NT2/D1 (cell line): ENCODE measurements around the gene ARL4A.

Experiments used
- SUZ12 ChIP-seq: IDR thresholded peaks from 2 replicates; pipeline ENCODE4 v1.6.1; 2011; ENCODE audit not compliant: insufficient read length, insufficient read depth; ENCODE audit errors: extremely low read depth
- YY1 ChIP-seq: IDR thresholded peaks from 2 replicates; pipeline ENCODE4 v1.6.1; 2011; ENCODE audit not compliant: insufficient read length, insufficient read depth
- ZNF274 ChIP-seq: IDR thresholded peaks from 2 replicates; pipeline ENCODE4 v1.6.1; 2011; ENCODE audit warnings: mild to moderate bottlenecking, low read depth, low read length

- TF ChIP-seq YY1, result no peak
- TF ChIP-seq SUZ12, result no peak
- no peak for TF ChIP-seq ZNF274
Observed at GRCh38 chr7:12714379-12714737, 26.9 kb downstream of the ARL4A start.
